HG02571 (cell line): ENCODE data around the gene KIAA0825.

Experiments
- ATAC-seq: cut with Tn5 transposase; IDR thresholded peaks from one replicate; pipeline ENCODE4 v1.9.1; 2021; ENCODE audit warnings: mild to moderate bottlenecking, moderate library complexity; ENCODE audit not compliant: unreplicated experiment

The KIAA0825 gene

GRCh38 chr5:94508461-94509148 lies 109.8 kb downstream of the KIAA0825 start:
- no peak for ATAC-seq

- no peak for ATAC-seq
These were observed 112.9 kb downstream of the KIAA0825 start for GRCh38 chr5:94505327-94506068.

- no peak for ATAC-seq
These were observed 114.7 kb downstream of the KIAA0825 start for GRCh38 chr5:94503677-94504076.

- ATAC-seq = no peak
These were observed 117.0 kb downstream of the KIAA0825 start for GRCh38 chr5:94501365-94501764.

GRCh38 chr5:94499806-94500205 lies 118.6 kb downstream of the KIAA0825 start:
- ATAC-seq = no peak

GRCh38 chr5:94498199-94498598 lies 120.2 kb downstream of the KIAA0825 start:
- ATAC-seq = no peak

- ATAC-seq = no peak
These were observed 133.3 kb downstream of the KIAA0825 start for GRCh38 chr5:94485067-94485466.

- ATAC-seq = no peak
These were observed 137.3 kb downstream of the KIAA0825 start for GRCh38 chr5:94481059-94481458.

GRCh38 chr5:94480486-94480885 lies 137.9 kb downstream of the KIAA0825 start:
- ATAC-seq = no peak

GRCh38 chr5:94473936-94474335 lies 144.5 kb downstream of the KIAA0825 start:
- no peak for ATAC-seq

- ATAC-seq = no peak
These were observed 146.9 kb downstream of the KIAA0825 start for GRCh38 chr5:94471521-94471920.

- ATAC-seq = no peak
These were observed 147.6 kb downstream of the KIAA0825 start for GRCh38 chr5:94470802-94471201.

GRCh38 chr5:94469894-94470329 lies 148.5 kb downstream of the KIAA0825 start:
- no peak for ATAC-seq

GRCh38 chr5:94467954-94468930 lies 150.2 kb downstream of the KIAA0825 start:
- no peak for ATAC-seq

GRCh38 chr5:94467346-94467953 lies 151.0 kb downstream of the KIAA0825 start:
- ATAC-seq = no peak

- no peak for ATAC-seq
These were observed 154.7 kb downstream of the KIAA0825 start for GRCh38 chr5:94463739-94464138.

- no peak for ATAC-seq
These were observed 157.3 kb downstream of the KIAA0825 start for GRCh38 chr5:94461131-94461530.

- ATAC-seq = no peak
These were observed 158.5 kb downstream of the KIAA0825 start for GRCh38 chr5:94459915-94460314.

- no peak for ATAC-seq
These were observed 160.6 kb downstream of the KIAA0825 start for GRCh38 chr5:94457788-94458187.

GRCh38 chr5:94445726-94446125 lies 172.7 kb downstream of the KIAA0825 start:
- no peak for ATAC-seq

GRCh38 chr5:94442991-94443390 lies 175.4 kb downstream of the KIAA0825 start:
- ATAC-seq = no peak
